ENCODE measurements around the gene CMTM1. TPM values are rescaled to one million over a fixed set of nuclear protein-coding genes. Genes with fewer than 3 reads are reported as not detected.

Gene CMTM1
- total RNA-seq, 2 experiments from 2014 or later, result 13.6 to 15.0 TPM

- peaks cover 3% of the 10 kb centered on the region for H3K36me3 Mint-ChIP-seq (ENCODE audit: low read depth)
- ChIA-PET POLR2A (no interaction called here), CTCF (interaction anchor here (1.1 to 3.5 kb wide), 5 partner anchors 9 to 70 kb away, joined by 3 to 26 read pairs (median 11); no protein-coding TSS in a partner anchor)
- H3K4me1 Mint-ChIP-seq (ENCODE audit: low read depth), result peaks cover 18% of the 10 kb centered on the region
- peaks cover 34% of the 10 kb centered on the region for H3K27me3 Mint-ChIP-seq (ENCODE audit: low read depth)
- no peak overlapping the region for H3K27ac Mint-ChIP-seq
- ATAC-seq (no peak), DNase-seq (no peak)
- no peak overlapping the region for H3K4me3 Mint-ChIP-seq
- no peaks in the 10 kb centered on the region for H3K9me3 Mint-ChIP-seq (ENCODE audit: insufficient read depth)
Measured at GRCh38 chr16:66580605-66581209, 14.5 kb downstream of the CMTM1 start.

GRCh38 chr16:66581246-66581952 lies 15.2 kb downstream of the CMTM1 start:
- Mint-ChIP-seq H3K4me1 (ENCODE audit: low read depth) (peaks cover 21% of the 10 kb centered on the region), H3K27me3 (ENCODE audit: low read depth) (peaks cover 34% of the 10 kb centered on the region), H3K36me3 (ENCODE audit: low read depth) (peaks cover 3% of the 10 kb centered on the region), H3K27ac (no peak overlapping the region), H3K4me3 (no peak overlapping the region), H3K9me3 (ENCODE audit: insufficient read depth) (no peaks in the 10 kb centered on the region)
- CTCF ChIA-PET, result interaction anchor here (1.6 to 3.5 kb wide), 5 partner anchors 9 to 70 kb away, joined by 3 to 26 read pairs (median 5); no protein-coding TSS in a partner anchor
- no peak for DNase-seq
- ATAC-seq, result no peak
- POLR2A ChIA-PET, result no interaction called here

- H3K4me3 Mint-ChIP-seq, result no peak overlapping the region
- H3K4me1 Mint-ChIP-seq (ENCODE audit: low read depth), result peaks cover 42% of the 10 kb centered on the region
- no peak for ATAC-seq
- H3K9me3 Mint-ChIP-seq (ENCODE audit: insufficient read depth), result no peaks in the 10 kb centered on the region
- POLR2A ChIA-PET, result interaction anchor here (0.7 kb wide), 1 partner anchor 41 kb away, joined by 3 read pairs; no protein-coding TSS in a partner anchor
- no peak overlapping the region for H3K27ac Mint-ChIP-seq
- H3K27me3 Mint-ChIP-seq (ENCODE audit: low read depth), result peaks cover 1% of the 10 kb centered on the region
- no peak for DNase-seq
- H3K36me3 Mint-ChIP-seq (ENCODE audit: low read depth), result peaks cover 3% of the 10 kb centered on the region
- CTCF ChIA-PET, result interaction anchor here (0.9 kb wide), 1 partner anchor 23 kb away, joined by 3 read pairs; no protein-coding TSS in a partner anchor
Measured at GRCh38 chr16:66585481-66586239, 19.4 kb downstream of the CMTM1 start.

GRCh38 chr16:66587881-66588600 lies 21.8 kb downstream of the CMTM1 start:
- ChIA-PET POLR2A (no interaction called here), CTCF (interaction anchor here (1.4 to 3.1 kb wide), 8 partner anchors 11 to 182 kb away, joined by 3 to 57 read pairs (median 16); partner anchors contain the start of gene CKLF)
- no peaks in the 10 kb centered on the region for H3K9me3 Mint-ChIP-seq (ENCODE audit: insufficient read depth)
- peaks cover 52% of the 10 kb centered on the region for H3K4me1 Mint-ChIP-seq (ENCODE audit: low read depth)
- peak overlapping the region; percentile 77 for H3K27ac Mint-ChIP-seq
- no peak for DNase-seq
- no peak for ATAC-seq
- no peaks in the 10 kb centered on the region for H3K36me3 Mint-ChIP-seq (ENCODE audit: low read depth)
- no peaks in the 10 kb centered on the region for H3K27me3 Mint-ChIP-seq (ENCODE audit: low read depth)
- H3K4me3 Mint-ChIP-seq, result peak overlapping the region; percentile 66

GRCh38 chr16:66588981-66589713 lies 22.9 kb downstream of the CMTM1 start:
- ATAC-seq (peak; percentile 88), DNase-seq (peak; percentile 83)
- ChIA-PET CTCF (interaction anchor here (0.5 to 3.1 kb wide), 33 partner anchors 9 to 232 kb away, joined by 3 to 57 read pairs (median 7); partner anchors contain the start of genes CKLF, CMTM2 and CMTM3), POLR2A (interaction anchor here (2.3 to 2.5 kb wide), 2 partner anchors 15 to 36 kb away, joined by 16 to 21 read pairs; partner anchors contain the start of genes CKLF and CMTM3)
- Mint-ChIP-seq H3K27me3 (ENCODE audit: low read depth) (no peaks in the 10 kb centered on the region), H3K9me3 (ENCODE audit: insufficient read depth) (peaks cover 5% of the 10 kb centered on the region), H3K4me1 (ENCODE audit: low read depth) (peaks cover 52% of the 10 kb centered on the region), H3K27ac (peak overlapping the region; percentile 55), H3K4me3 (peak overlapping the region; percentile 55), H3K36me3 (ENCODE audit: low read depth) (no peaks in the 10 kb centered on the region)

- peak overlapping the region; percentile 77 for H3K4me3 Mint-ChIP-seq
- peak; percentile 58 for DNase-seq
- peaks cover 5% of the 10 kb centered on the region for H3K9me3 Mint-ChIP-seq (ENCODE audit: insufficient read depth)
Measured at GRCh38 chr16:66590322-66590721, 24.1 kb downstream of the CMTM1 start.

GRCh38 chr16:66591018-66591417 lies 24.8 kb downstream of the CMTM1 start:
- ChIA-PET POLR2A (interaction anchor here (2.3 to 2.5 kb wide), 2 partner anchors 13 to 38 kb away, joined by 16 to 21 read pairs; partner anchors contain the start of genes CKLF and CMTM3), CTCF (interaction anchor here (0.9 to 3.1 kb wide), 17 partner anchors 8 to 249 kb away, joined by 3 to 57 read pairs (median 12); partner anchors contain the start of genes CKLF, CMTM2 and CMTM3)
- ATAC-seq (no peak), DNase-seq (no peak)
- Mint-ChIP-seq H3K4me3 (peak overlapping the region; percentile 77), H3K27me3 (ENCODE audit: low read depth) (no peaks in the 10 kb centered on the region), H3K4me1 (ENCODE audit: low read depth) (peaks cover 54% of the 10 kb centered on the region), H3K9me3 (ENCODE audit: insufficient read depth) (peaks cover 5% of the 10 kb centered on the region), H3K36me3 (ENCODE audit: low read depth) (no peaks in the 10 kb centered on the region), H3K27ac (no peak overlapping the region)

More at GRCh38 chr16:66590322-66590721, 24.1 kb downstream of the CMTM1 start:
- CTCF ChIA-PET, result interaction anchor here (0.9 to 3.1 kb wide), 21 partner anchors 8 to 248 kb away, joined by 3 to 57 read pairs (median 7); partner anchors contain the start of genes CKLF, CMTM2 and CMTM3
- H3K27ac Mint-ChIP-seq, result peak overlapping the region; percentile 84
- ATAC-seq, result peak; percentile 64
- H3K27me3 Mint-ChIP-seq (ENCODE audit: low read depth), result no peaks in the 10 kb centered on the region
- H3K36me3 Mint-ChIP-seq (ENCODE audit: low read depth), result no peaks in the 10 kb centered on the region
- POLR2A ChIA-PET, result interaction anchor here (2.3 to 2.5 kb wide), 2 partner anchors 14 to 38 kb away, joined by 16 to 21 read pairs; partner anchors contain the start of genes CKLF and CMTM3
- H3K4me1 Mint-ChIP-seq (ENCODE audit: low read depth), result peaks cover 57% of the 10 kb centered on the region

GRCh38 chr16:66592241-66592640 lies 26.0 kb downstream of the CMTM1 start:
- DNase-seq (no peak), ATAC-seq (no peak)
- Mint-ChIP-seq H3K27me3 (ENCODE audit: low read depth) (no peaks in the 10 kb centered on the region), H3K36me3 (ENCODE audit: low read depth) (no peaks in the 10 kb centered on the region), H3K27ac (no peak overlapping the region), H3K4me3 (no peak overlapping the region), H3K9me3 (ENCODE audit: insufficient read depth) (peaks cover 5% of the 10 kb centered on the region), H3K4me1 (ENCODE audit: low read depth) (peaks cover 58% of the 10 kb centered on the region)
- POLR2A ChIA-PET, result no interaction called here
- CTCF ChIA-PET, result interaction anchor here (1.0 kb wide), 1 partner anchor 11 kb away, joined by 3 read pairs; no protein-coding TSS in a partner anchor

- no peaks in the 10 kb centered on the region for H3K27me3 Mint-ChIP-seq (ENCODE audit: low read depth)
- ChIA-PET POLR2A (no interaction called here), CTCF (no interaction called here)
- H3K4me3 Mint-ChIP-seq, result no peak overlapping the region
- peaks cover 5% of the 10 kb centered on the region for H3K9me3 Mint-ChIP-seq (ENCODE audit: insufficient read depth)
- ATAC-seq, result no peak
- H3K27ac Mint-ChIP-seq, result no peak overlapping the region
- DNase-seq, result no peak
- no peaks in the 10 kb centered on the region for H3K36me3 Mint-ChIP-seq (ENCODE audit: low read depth)
- H3K4me1 Mint-ChIP-seq (ENCODE audit: low read depth), result peaks cover 58% of the 10 kb centered on the region
Measured at GRCh38 chr16:66592814-66593213, 26.6 kb downstream of the CMTM1 start.

GRCh38 chr16:66594739-66595138 lies 28.5 kb downstream of the CMTM1 start:
- CTCF ChIA-PET, result interaction anchor here (0.8 to 1.8 kb wide), 3 partner anchors 9 to 236 kb away, joined by 3 to 4 read pairs (median 4); partner anchors contain the start of gene NAE1
- Mint-ChIP-seq H3K27me3 (ENCODE audit: low read depth) (no peaks in the 10 kb centered on the region), H3K36me3 (ENCODE audit: low read depth) (peaks cover 2% of the 10 kb centered on the region), H3K4me3 (no peak overlapping the region), H3K9me3 (ENCODE audit: insufficient read depth) (peaks cover 5% of the 10 kb centered on the region), H3K27ac (no peak overlapping the region), H3K4me1 (ENCODE audit: low read depth) (peaks cover 58% of the 10 kb centered on the region)
- POLR2A ChIA-PET, result no interaction called here
- ATAC-seq (no peak), DNase-seq (no peak)
